ENCODE results near the gene ID3.

The ID3 gene

GRCh38 chr1:23558872-23559135, 497 bp downstream of the ID3 start:
- Histone ChIP-seq H3K79me2 (ENCODE audit: control insufficient read depth, low read length) (peaks cover 38% of the 10 kb centered on the region), H3F3A (ENCODE audit: control insufficient read depth, insufficient read depth) (peaks cover 57% of the 10 kb centered on the region), H3K36me3 (ENCODE audit: control insufficient read depth, low read length) (peaks cover 40% of the 10 kb centered on the region), H3K4me2 (ENCODE audit: low read length) (peak overlapping the region; percentile 93), H3K27ac (ENCODE audit: low read depth, low read length) (peak overlapping the region; percentile 87), H3K9me3 (ENCODE audit: control insufficient read depth, insufficient read depth, low read length) (no peaks in the 10 kb centered on the region), H3K4me3 (ENCODE audit: low read length) (peak overlapping the region; percentile 93), H3K4me1 (ENCODE audit: control insufficient read depth, low read length) (peaks cover 76% of the 10 kb centered on the region), H3K27me3 (ENCODE audit: control insufficient read depth, low read length) (no peaks in the 10 kb centered on the region; the same call in 1 of the 2 replicates), H3K9me2 (replicated peaks; ENCODE audit: control insufficient read depth, low read length) (no peaks in the 10 kb centered on the region), H4K20me1 (ENCODE audit: control insufficient read depth, insufficient read depth, low read depth, low read length) (peaks cover 20% of the 10 kb centered on the region)
- TF ChIP-seq, protein P1, sequence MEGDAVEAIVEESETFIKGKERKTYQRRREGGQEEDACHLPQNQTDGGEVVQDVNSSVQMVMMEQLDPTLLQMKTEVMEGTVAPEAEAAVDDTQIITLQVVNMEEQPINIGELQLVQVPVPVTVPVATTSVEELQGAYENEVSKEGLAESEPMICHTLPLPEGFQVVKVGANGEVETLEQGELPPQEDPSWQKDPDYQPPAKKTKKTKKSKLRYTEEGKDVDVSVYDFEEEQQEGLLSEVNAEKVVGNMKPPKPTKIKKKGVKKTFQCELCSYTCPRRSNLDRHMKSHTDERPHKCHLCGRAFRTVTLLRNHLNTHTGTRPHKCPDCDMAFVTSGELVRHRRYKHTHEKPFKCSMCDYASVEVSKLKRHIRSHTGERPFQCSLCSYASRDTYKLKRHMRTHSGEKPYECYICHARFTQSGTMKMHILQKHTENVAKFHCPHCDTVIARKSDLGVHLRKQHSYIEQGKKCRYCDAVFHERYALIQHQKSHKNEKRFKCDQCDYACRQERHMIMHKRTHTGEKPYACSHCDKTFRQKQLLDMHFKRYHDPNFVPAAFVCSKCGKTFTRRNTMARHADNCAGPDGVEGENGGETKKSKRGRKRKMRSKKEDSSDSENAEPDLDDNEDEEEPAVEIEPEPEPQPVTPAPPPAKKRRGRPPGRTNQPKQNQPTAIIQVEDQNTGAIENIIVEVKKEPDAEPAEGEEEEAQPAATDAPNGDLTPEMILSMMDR (IDR thresholded peaks at IDR 0.05; ENCODE audit: low read depth, low read length, poor library complexity, severe bottlenecking), result no peak
- no peak for TF ChIP-seq EZH2phosphoT487 (IDR thresholded peaks at IDR 0.05; ENCODE audit: borderline replicate concordance, low read length)

DNA sequence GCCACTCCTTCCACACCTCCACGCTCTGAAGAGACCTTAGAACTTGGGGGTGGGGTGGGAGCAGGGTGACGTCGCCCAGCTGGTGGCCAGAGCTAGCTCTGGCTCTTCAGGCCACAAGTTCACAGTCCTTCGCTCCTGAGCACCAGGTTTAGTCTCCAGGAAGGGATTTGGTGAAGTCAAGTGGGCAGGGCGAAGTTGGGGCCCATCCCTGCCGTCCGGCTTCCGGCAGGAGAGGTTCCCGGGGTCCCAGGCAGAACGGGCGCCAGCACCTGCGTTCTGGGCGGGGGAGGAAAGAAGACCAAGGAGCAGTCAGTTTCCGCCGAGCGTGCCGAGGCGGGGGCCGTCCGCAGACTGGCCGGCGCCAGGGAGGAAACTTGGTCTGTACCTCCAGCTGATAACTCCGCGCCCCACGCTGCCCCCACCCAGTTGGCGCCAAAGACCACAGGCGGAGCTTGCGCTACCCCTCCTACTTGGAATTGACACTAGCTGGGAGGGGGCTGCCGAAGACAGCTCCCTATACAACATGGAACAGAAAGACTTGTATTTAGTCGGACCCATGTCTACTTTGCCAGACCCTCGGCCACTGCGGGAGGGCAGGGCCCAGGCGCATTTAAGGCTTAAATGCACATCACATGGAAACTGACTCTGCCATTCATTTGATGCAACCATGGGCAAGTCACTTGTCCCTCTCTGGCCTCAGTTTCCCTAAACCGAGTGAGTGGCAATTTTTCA, 995 bp downstream of the ID3 start:
- peak overlapping the region; percentile 93 for H3K4me3 ChIP-seq (ENCODE audit: low read length)
- H3K9me2 ChIP-seq (replicated peaks; ENCODE audit: control insufficient read depth, low read length), result no peaks in the 10 kb centered on the region
- H3K4me2 ChIP-seq (ENCODE audit: low read length), result peak overlapping the region; percentile 93
- H3K27ac ChIP-seq (ENCODE audit: low read depth, low read length), result peak overlapping the region; percentile 87
- H4K20me1 ChIP-seq (ENCODE audit: control insufficient read depth, insufficient read depth, low read depth, low read length), result peaks cover 20% of the 10 kb centered on the region
- H3K79me2 ChIP-seq (ENCODE audit: control insufficient read depth, low read length), result peaks cover 38% of the 10 kb centered on the region
- H3K9me3 ChIP-seq (ENCODE audit: control insufficient read depth, insufficient read depth, low read length), result no peaks in the 10 kb centered on the region
- H3K27me3 ChIP-seq (ENCODE audit: control insufficient read depth, low read length), result no peaks in the 10 kb centered on the region; the same call in 1 of the 2 replicates
- peaks cover 80% of the 10 kb centered on the region for H3K4me1 ChIP-seq (ENCODE audit: control insufficient read depth, low read length)
- peaks cover 40% of the 10 kb centered on the region for H3K36me3 ChIP-seq (ENCODE audit: control insufficient read depth, low read length)
- TF ChIP-seq, protein P1 (IDR thresholded peaks at IDR 0.05; ENCODE audit: low read depth, low read length, poor library complexity, severe bottlenecking), result no peak
- TF ChIP-seq EZH2phosphoT487 (IDR thresholded peaks at IDR 0.05; ENCODE audit: borderline replicate concordance, low read length), result no peak
- peaks cover 57% of the 10 kb centered on the region for H3F3A ChIP-seq (ENCODE audit: control insufficient read depth, insufficient read depth)

GRCh38 chr1:23557471-23558124, 1.7 kb downstream of the ID3 start:
- H3K27ac ChIP-seq (ENCODE audit: low read depth, low read length), result peak overlapping the region; percentile 87
- H3K4me2 ChIP-seq (ENCODE audit: low read length), result peak overlapping the region; percentile 93
- TF ChIP-seq, protein P1 (IDR thresholded peaks at IDR 0.05; ENCODE audit: low read depth, low read length, poor library complexity, severe bottlenecking), result no peak
- no peak for TF ChIP-seq EZH2phosphoT487 (IDR thresholded peaks at IDR 0.05; ENCODE audit: borderline replicate concordance, low read length)
- H3K27me3 ChIP-seq (ENCODE audit: control insufficient read depth, low read length), result no peaks in the 10 kb centered on the region; the same call in 1 of the 2 replicates
- peaks cover 57% of the 10 kb centered on the region for H3F3A ChIP-seq (ENCODE audit: control insufficient read depth, insufficient read depth)
- no peaks in the 10 kb centered on the region for H3K9me3 ChIP-seq (ENCODE audit: control insufficient read depth, insufficient read depth, low read length)
- H3K79me2 ChIP-seq (ENCODE audit: control insufficient read depth, low read length), result peaks cover 38% of the 10 kb centered on the region
- peaks cover 40% of the 10 kb centered on the region for H3K36me3 ChIP-seq (ENCODE audit: control insufficient read depth, low read length)
- peaks cover 75% of the 10 kb centered on the region for H3K4me1 ChIP-seq (ENCODE audit: control insufficient read depth, low read length)
- H3K4me3 ChIP-seq (ENCODE audit: low read length), result peak overlapping the region; percentile 93
- H3K9me2 ChIP-seq (replicated peaks; ENCODE audit: control insufficient read depth, low read length), result no peaks in the 10 kb centered on the region
- H4K20me1 ChIP-seq (ENCODE audit: control insufficient read depth, insufficient read depth, low read depth, low read length), result peaks cover 20% of the 10 kb centered on the region
